Measurements from ENCODE around the gene UVSSA. TPM values are rescaled to one million over a fixed set of nuclear protein-coding genes. Genes with fewer than 3 reads are reported as not detected.
"Not testable (repeated sequence)": the region's sequence is repeated elsewhere in the genome, so short reads cannot be mapped to it uniquely, and the experiment has no call there.

Gene UVSSA
- total RNA-seq, 2 experiments from 2014 or later = 18.6 to 20.2 TPM

GRCh38 chr4:1321946-1322650, 24.9 kb upstream of the UVSSA start:
- no peak overlapping the region for H3K4me3 Mint-ChIP-seq
- intact Hi-C loops (cut with micrococcal nuclease) = no loop called here
- TF ChIP-seq, protein P1, sequence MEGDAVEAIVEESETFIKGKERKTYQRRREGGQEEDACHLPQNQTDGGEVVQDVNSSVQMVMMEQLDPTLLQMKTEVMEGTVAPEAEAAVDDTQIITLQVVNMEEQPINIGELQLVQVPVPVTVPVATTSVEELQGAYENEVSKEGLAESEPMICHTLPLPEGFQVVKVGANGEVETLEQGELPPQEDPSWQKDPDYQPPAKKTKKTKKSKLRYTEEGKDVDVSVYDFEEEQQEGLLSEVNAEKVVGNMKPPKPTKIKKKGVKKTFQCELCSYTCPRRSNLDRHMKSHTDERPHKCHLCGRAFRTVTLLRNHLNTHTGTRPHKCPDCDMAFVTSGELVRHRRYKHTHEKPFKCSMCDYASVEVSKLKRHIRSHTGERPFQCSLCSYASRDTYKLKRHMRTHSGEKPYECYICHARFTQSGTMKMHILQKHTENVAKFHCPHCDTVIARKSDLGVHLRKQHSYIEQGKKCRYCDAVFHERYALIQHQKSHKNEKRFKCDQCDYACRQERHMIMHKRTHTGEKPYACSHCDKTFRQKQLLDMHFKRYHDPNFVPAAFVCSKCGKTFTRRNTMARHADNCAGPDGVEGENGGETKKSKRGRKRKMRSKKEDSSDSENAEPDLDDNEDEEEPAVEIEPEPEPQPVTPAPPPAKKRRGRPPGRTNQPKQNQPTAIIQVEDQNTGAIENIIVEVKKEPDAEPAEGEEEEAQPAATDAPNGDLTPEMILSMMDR (IDR thresholded peaks at IDR 0.05) = no peak
- ChIA-PET CTCF (no interaction called here), POLR2A (no interaction called here)
- H3K36me3 Mint-ChIP-seq (ENCODE audit: low read depth) = peaks cover 22% of the 10 kb centered on the region
- DNase-seq = no peak
- no peaks in the 10 kb centered on the region for H3K27me3 Mint-ChIP-seq
- H3K27ac Mint-ChIP-seq = no peak overlapping the region
- H3K4me1 Mint-ChIP-seq (ENCODE audit: low read depth) = peaks cover 3% of the 10 kb centered on the region
- H3K9me3 Mint-ChIP-seq = no peaks in the 10 kb centered on the region
- ATAC-seq = no peak

DNA sequence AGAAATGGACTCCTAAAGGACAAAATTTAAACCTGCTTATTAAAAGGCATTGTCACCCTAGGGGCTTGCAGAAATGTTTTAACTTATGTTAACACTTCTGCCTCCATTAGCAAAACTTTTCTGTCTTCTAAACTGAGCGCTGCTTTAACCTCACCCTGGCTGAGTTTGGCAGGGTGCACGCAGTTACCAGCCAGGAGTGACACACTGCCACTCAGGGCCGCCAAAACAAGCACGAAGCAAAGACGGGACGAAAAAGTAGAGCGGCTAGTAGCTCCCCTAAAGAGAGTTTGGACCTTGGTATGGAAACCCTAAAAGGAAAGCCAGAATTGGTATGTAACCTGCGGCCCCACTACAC, 23.8 kb upstream of the UVSSA start:
- Mint-ChIP-seq H3K27ac (no peak overlapping the region), H3K27me3 (no peaks in the 10 kb centered on the region), H3K4me3 (no peak overlapping the region), H3K4me1 (ENCODE audit: low read depth) (peaks cover under 1% of the 10 kb centered on the region), H3K9me3 (no peaks in the 10 kb centered on the region), H3K36me3 (ENCODE audit: low read depth) (peaks cover 13% of the 10 kb centered on the region)
- CTCF ChIA-PET = interaction anchor here (0.8 kb wide), 1 partner anchor 56 kb away, joined by 3 read pairs; no protein-coding TSS in a partner anchor
- intact Hi-C loops (cut with micrococcal nuclease) = no loop called here
- no peak for DNase-seq
- no peak for ATAC-seq
- POLR2A ChIA-PET = no interaction called here
- TF ChIP-seq, protein P1 (IDR thresholded peaks at IDR 0.05) = no peak

DNA sequence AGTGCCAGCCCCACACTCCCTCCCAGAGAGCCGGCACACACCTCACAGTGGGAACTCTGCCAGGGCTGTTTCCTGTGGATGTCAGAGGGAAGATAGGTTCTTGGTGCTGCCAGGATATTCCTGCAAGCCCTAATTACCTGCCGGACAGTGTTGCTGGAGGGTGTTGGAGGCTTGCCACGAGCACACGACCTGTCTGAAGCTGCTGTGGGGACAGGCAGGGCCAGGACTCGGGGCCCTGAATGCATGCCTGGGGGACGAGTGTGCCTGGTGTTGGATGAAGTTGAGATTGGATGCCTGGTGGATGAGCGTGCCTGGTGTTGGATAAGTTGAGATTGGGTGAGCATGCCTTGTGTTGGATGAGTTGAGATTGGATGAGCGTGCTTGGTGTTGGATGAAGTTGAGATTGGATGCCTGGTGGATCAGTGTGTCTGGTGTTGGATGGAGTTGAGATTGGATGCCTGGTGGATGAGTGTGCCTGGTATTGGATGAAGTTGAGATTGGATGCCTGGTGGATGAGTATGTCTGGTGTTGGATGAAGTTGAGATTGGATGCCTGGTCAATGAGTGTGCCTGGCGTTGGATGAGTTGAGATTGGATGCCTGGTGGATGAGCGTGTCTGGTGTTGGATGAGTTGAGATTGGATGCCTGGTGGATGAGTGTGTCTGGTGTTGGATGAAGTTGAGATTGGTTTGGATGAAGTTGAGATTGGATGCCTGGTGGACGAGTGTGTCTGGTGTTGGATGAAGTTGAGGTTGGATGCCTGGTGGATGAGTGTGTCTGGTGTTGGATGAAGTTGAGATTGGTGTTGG, 23.2 kb upstream of the UVSSA start:
- DNase-seq (no peak), ATAC-seq (no peak)
- TF ChIP-seq, protein P1 (IDR thresholded peaks at IDR 0.05) = no peak
- no peak overlapping the region for H3K27ac Mint-ChIP-seq
- no peaks in the 10 kb centered on the region for H3K27me3 Mint-ChIP-seq
- no peaks in the 10 kb centered on the region for H3K9me3 Mint-ChIP-seq
- ChIA-PET CTCF (no interaction called here), POLR2A (no interaction called here)
- intact Hi-C loops (cut with micrococcal nuclease) = no loop called here
- H3K4me3 Mint-ChIP-seq = no peak overlapping the region
- H3K36me3 Mint-ChIP-seq (ENCODE audit: low read depth) = peaks cover 11% of the 10 kb centered on the region
- H3K4me1 Mint-ChIP-seq (ENCODE audit: low read depth) = no peaks in the 10 kb centered on the region

- H3K4me3 Mint-ChIP-seq; CTCF ChIA-PET; H3K27me3 Mint-ChIP-seq; POLR2A ChIA-PET; intact Hi-C loops (cut with micrococcal nuclease); DNase-seq; ATAC-seq; H3K4me1 Mint-ChIP-seq (ENCODE audit: low read depth); H3K9me3 Mint-ChIP-seq; H3K27ac Mint-ChIP-seq: not testable (repeated sequence)
- H3K36me3 Mint-ChIP-seq (ENCODE audit: low read depth) = peaks cover 16% of the 10 kb centered on the region
Measured at GRCh38 chr4:1324443-1325175, 22.4 kb upstream of the UVSSA start.

DNA sequence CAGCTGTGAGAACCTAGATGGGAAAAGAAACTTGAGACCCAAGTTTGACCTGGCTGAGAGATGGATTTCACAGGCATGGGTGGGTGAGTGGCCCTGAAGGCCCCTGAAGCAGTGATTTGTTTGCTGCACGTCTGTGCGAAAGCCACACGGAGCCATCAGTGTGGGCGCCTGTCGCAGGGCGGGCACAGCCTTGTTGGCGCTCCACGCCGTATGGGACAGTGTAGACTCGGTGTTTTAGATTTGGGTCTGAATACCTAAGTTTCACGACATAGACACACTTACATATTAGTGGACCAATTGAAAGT, 21.9 kb upstream of the UVSSA start:
- Mint-ChIP-seq H3K36me3 (ENCODE audit: low read depth) (peaks cover 16% of the 10 kb centered on the region), H3K9me3 (no peaks in the 10 kb centered on the region), H3K4me1 (ENCODE audit: low read depth) (peaks cover 13% of the 10 kb centered on the region), H3K4me3 (no peak overlapping the region), H3K27me3 (no peaks in the 10 kb centered on the region), H3K27ac (no peak overlapping the region)
- intact Hi-C loops (cut with micrococcal nuclease) = no loop called here
- no peak for DNase-seq
- ChIA-PET POLR2A (no interaction called here), CTCF (no interaction called here)
- ATAC-seq = no peak
- TF ChIP-seq, protein P1 (IDR thresholded peaks at IDR 0.05) = no peak

All from activated CD8-positive, alpha-beta T cell treated with anti-CD3 and anti-CD28 coated beads for 36 hours (primary cell).